Endothelial cell of umbilical vein (primary cell): ENCODE results near the gene SPINK4. TPM values are rescaled to one million over a fixed set of nuclear protein-coding genes. Genes with fewer than 3 reads are reported as not detected.

Source experiments
- BruUV-seq: library from RNA; stranded (reverse); fragments of 400-500 nt; replicated peaks from 2 replicates; lab custom pipeline; 2021; lab: Mats Ljungman, UMichigan
- CTCF ChIA-PET: fragments of 300-600, 350-600 bp; sonication (Branson Sonifier 250); formaldehyde crosslinking; loops from one replicate; lab custom pipeline; 2021; ENCODE audit warnings: antibody characterized with exemption, inconsistent platforms; lab: Charles Lee
- POLR2A ChIA-PET: fragments of 300-600, 350-600 bp; sonication (Branson Sonifier 250); formaldehyde crosslinking; loops from one replicate; lab custom pipeline; 2021; ENCODE audit warnings: antibody characterized with exemption, inconsistent platforms; lab: Charles Lee
- DNase-seq: peaks from one replicate; pipeline ENCODE4 v3.0.0-alpha.2; 2011; ENCODE audit warnings: low read depth, low spot score
- FAIRE-seq: peaks from 2 replicates; lab custom pipeline; 2011; peaks lifted over from hg19 to GRCh38; lab: Jason Lieb, UNC
- H2AFZ ChIP-seq: 2 replicates; pipeline ENCODE4 v1.6.0; 2012; ENCODE audit warnings: low read depth, low read length, control low read depth, inconsistent platforms
- H3K27ac ChIP-seq: 2 replicates; pipeline ENCODE4 v1.5.1; 2011; ENCODE audit warnings: low read depth, mild to moderate bottlenecking, control low read depth, low read length, moderate library complexity; ENCODE audit not compliant: insufficient read depth
- H3K27me3 ChIP-seq, 2 experiments: 2 replicates each; pipeline versions ENCODE4 v1.6.0 to v1.6.1; 2011; ENCODE audit warnings: low read length in 2 of 2, mixed read lengths in 1 of 2; ENCODE audit not compliant: control insufficient read depth in 2 of 2, insufficient read depth in 2 of 2
- H3K36me3 ChIP-seq, 2 experiments: 2 replicates in 1 of 2; 3 replicates in 1 of 2; pipeline ENCODE4 v1.5.1; 2011; ENCODE audit warnings: low read length in 2 of 2, mild to moderate bottlenecking in 1 of 2, moderate library complexity in 1 of 2; ENCODE audit not compliant: control insufficient read depth in 2 of 2, insufficient read depth in 2 of 2; ENCODE audit errors: extremely low read depth in 1 of 2
- H3K4me1 ChIP-seq: 3 replicates; pipeline ENCODE4 v1.5.1; 2011; ENCODE audit warnings: mild to moderate bottlenecking, low read length; ENCODE audit not compliant: control insufficient read depth, insufficient read depth; ENCODE audit errors: extremely low read depth
- H3K4me2 ChIP-seq: 2 replicates; pipeline ENCODE4 v1.6.1; 2011; ENCODE audit warnings: low read length, control low read depth, mixed read lengths; ENCODE audit not compliant: insufficient read depth
- H3K4me3 ChIP-seq, 3 experiments: fragments of 200-600 bp in 1 of 3; sonication (generic), shearing (Covaris generic) in 1 of 3; replicated peaks in 1 of 3; 2 replicates each; pipeline ENCODE4 v1.5.1; 2011 to 2016; ENCODE audit warnings: control low read depth in 3 of 3, low read length in 3 of 3, mild to moderate bottlenecking in 2 of 3, inconsistent platforms in 1 of 3, low read depth in 1 of 3, moderate library complexity in 1 of 3; ENCODE audit not compliant: insufficient read depth in 1 of 3
- H3K79me2 ChIP-seq: 2 replicates; pipeline ENCODE4 v1.6.0; 2012; ENCODE audit warnings: low read length, inconsistent platforms; ENCODE audit not compliant: control insufficient read depth, insufficient read depth
- H3K9ac ChIP-seq: replicated peaks from 2 replicates; pipeline ENCODE3; 2011; ENCODE audit warnings: low read length, control low read depth; ENCODE audit not compliant: insufficient read depth; ENCODE audit errors: extremely low read depth
- H3K9me1 ChIP-seq: replicated peaks from 3 replicates; pipeline ENCODE4 v1.6.0; 2011; ENCODE audit warnings: mild to moderate bottlenecking, low read length; ENCODE audit not compliant: control insufficient read depth, insufficient read depth; ENCODE audit errors: extremely low read depth
- H3K9me3 ChIP-seq: replicated peaks from 2 replicates; pipeline ENCODE4 v1.5.1; 2012; ENCODE audit warnings: low read length, inconsistent platforms; ENCODE audit not compliant: control insufficient read depth, insufficient read depth
- H4K20me1 ChIP-seq: replicated peaks from 2 replicates; pipeline ENCODE3; 2011; ENCODE audit warnings: mild to moderate bottlenecking, low read length; ENCODE audit not compliant: control insufficient read depth, insufficient read depth; ENCODE audit errors: extremely low read depth
- CTCF ChIP-seq, 2 donors: IDR thresholded peaks; 1 replicate in 1 of 2; 2 replicates in 1 of 2; pipeline ENCODE4 v1.5.1; 2011; ENCODE audit warnings: low read length in 2 of 2, mild to moderate bottlenecking in 2 of 2, moderate library complexity in 2 of 2, control low read depth in 1 of 2, inconsistent platforms in 1 of 2, low read depth in 1 of 2; ENCODE audit not compliant: insufficient read depth in 1 of 2; ENCODE audit errors: extremely low read depth in 1 of 2
- EZH2 ChIP-seq: IDR thresholded peaks from 2 replicates; pipeline ENCODE4 v1.6.1; 2012; ENCODE audit warnings: borderline replicate concordance, low read depth, mild to moderate bottlenecking, moderate library complexity, low read length, inconsistent platforms; ENCODE audit not compliant: severe bottlenecking
- FOS ChIP-seq: IDR thresholded peaks from 2 replicates; pipeline ENCODE4 v1.6.1; 2011; ENCODE audit warnings: mild to moderate bottlenecking, low read length, moderate library complexity, borderline replicate concordance; ENCODE audit not compliant: insufficient read depth
- GATA2 ChIP-seq: IDR thresholded peaks from 2 replicates; pipeline ENCODE4 v1.7.0; 2011; ENCODE audit warnings: low read depth, mild to moderate bottlenecking, moderate library complexity, mixed read lengths, low read length; ENCODE audit not compliant: insufficient read length, insufficient read depth
- JUN ChIP-seq: IDR thresholded peaks from 2 replicates; pipeline ENCODE4 v1.6.1; 2011; ENCODE audit warnings: borderline replicate concordance, low read depth; ENCODE audit not compliant: insufficient read length, insufficient read depth
- MAX ChIP-seq: IDR thresholded peaks from 2 replicates; pipeline ENCODE4 v1.6.1; 2011; ENCODE audit not compliant: insufficient read depth, insufficient read length
- MYC ChIP-seq: IDR thresholded peaks from one replicate; pipeline ENCODE4 v1.6.1; 2011; ENCODE audit warnings: mild to moderate bottlenecking, low read depth, low read length
- POLR2A ChIP-seq: IDR thresholded peaks from 2 replicates; pipeline ENCODE4 v1.6.1; 2012; ENCODE audit warnings: low read depth, mild to moderate bottlenecking, control low read depth, low read length
- POLR2AphosphoS5 ChIP-seq: IDR thresholded peaks from 2 replicates; pipeline ENCODE4 v1.6.1; 2012; ENCODE audit warnings: low read depth, mild to moderate bottlenecking, control low read depth, low read length, moderate library complexity; ENCODE audit not compliant: insufficient read depth
- dilution Hi-C: fragments of 300-500 bp; cut with MboI; formaldehyde crosslinking; loops from one replicate; pipeline ENCODE4 v1.15.0; 2019; ENCODE audit warnings: low sequenced_read_pairs; ENCODE audit not compliant: extremely low pct_ligation_motif_present
- intact Hi-C: fragments of 100-400 bp; cut with micrococcal nuclease; formaldehyde crosslinking; loops from one replicate; pipeline ENCODE4 v1.10.0; 2022
- polyA plus RNA-seq, 4 experiments: library from polyadenylated mRNA; depleted of rRNA in 3 of 4; stranded (reverse) in 3 of 4; unstranded in 1 of 4; fragments of >200 nt; gene quantifications; 2 replicates each; pipeline versions ENCODE4 v1.2.1 to v1.2.3, GENCODE V29; 2011 to 2012; ENCODE audit warnings: missing spikeins in 1 of 4
- total RNA-seq: library from RNA; stranded (reverse); gene quantifications from 2 replicates; pipeline ENCODE4 v1.2.3, GENCODE V29; 2021

The SPINK4 gene
- total and polyA plus RNA-seq, 2 donors (not counting 3 experiments of a cell fraction or from before 2014, with no cell fraction given) = not detected

DNA sequence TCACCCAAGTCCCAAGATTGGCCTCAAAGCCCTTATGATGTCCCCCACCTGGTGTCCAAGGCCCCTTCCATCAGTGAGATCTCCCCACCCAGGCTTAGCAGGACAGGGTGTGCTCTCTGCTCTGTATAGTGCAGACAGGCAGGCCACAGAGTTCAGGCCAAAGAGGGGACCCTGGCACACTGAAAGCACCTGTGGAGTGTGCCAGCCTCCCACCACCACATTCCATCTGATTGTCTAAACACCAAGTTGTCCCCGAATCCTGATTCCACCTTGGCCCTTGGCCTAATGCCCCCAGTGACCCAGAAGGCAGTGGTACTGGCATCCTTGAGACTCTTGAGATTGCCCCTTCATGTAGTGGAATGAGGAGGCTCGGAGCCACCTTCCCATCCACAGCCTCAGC, 5.4 kb downstream of the SPINK4 start:
- dilution Hi-C loops (no loop called here), intact Hi-C loops (no loop called here)
- Histone ChIP-seq H3K4me3 (no peak overlapping the region), H3K27ac (no peak overlapping the region), H3K4me1 (no peaks in the 10 kb centered on the region), H3K9me1 (no peaks in the 10 kb centered on the region), H3K36me3 (no peaks in the 10 kb centered on the region), H4K20me1 (no peaks in the 10 kb centered on the region), H3K79me2 (no peaks in the 10 kb centered on the region), H3K9ac (no peak overlapping the region), H2AFZ (no peak overlapping the region), H3K27me3 (peaks cover 0 to 4% of the 10 kb centered on the region in 2 experiments), H3K9me3 (no peaks in the 10 kb centered on the region), H3K4me2 (no peak overlapping the region)
- FAIRE-seq (no peak), DNase-seq (no peak)
- TF ChIP-seq MYC (no peak), FOS (no peak), JUN (no peak), GATA2 (no peak), POLR2A (no peak), POLR2AphosphoS5 (no peak), CTCF (IDR thresholded peaks at IDR 0.05; ENCODE audit: extremely low read depth in 1 of 2, insufficient read depth in 1 of 2, low read depth in 1 of 2, low read length in 2 of 2) (no peak), EZH2 (no peak), MAX (no peak)
- BruUV-seq = no TSS peak
- POLR2A ChIA-PET = no interaction called here
- CTCF ChIA-PET = no interaction called here
